Activated CD4-positive, alpha-beta T cell treated with anti-CD3 and anti-CD28 coated beads, Interleukin-2, Interleukin-4, amounts not matched to agents 100 ng/mL and 50 ng/mL, durations not matched to agents 16 hours and 8 hours (primary cell): ENCODE results near the gene APPL1.

Experiments
- DNase-seq: peaks from one replicate; pipeline ENCODE4 v3.0.0-alpha.2; 2020; ENCODE audit warnings: low spot score

The APPL1 gene

DNA sequence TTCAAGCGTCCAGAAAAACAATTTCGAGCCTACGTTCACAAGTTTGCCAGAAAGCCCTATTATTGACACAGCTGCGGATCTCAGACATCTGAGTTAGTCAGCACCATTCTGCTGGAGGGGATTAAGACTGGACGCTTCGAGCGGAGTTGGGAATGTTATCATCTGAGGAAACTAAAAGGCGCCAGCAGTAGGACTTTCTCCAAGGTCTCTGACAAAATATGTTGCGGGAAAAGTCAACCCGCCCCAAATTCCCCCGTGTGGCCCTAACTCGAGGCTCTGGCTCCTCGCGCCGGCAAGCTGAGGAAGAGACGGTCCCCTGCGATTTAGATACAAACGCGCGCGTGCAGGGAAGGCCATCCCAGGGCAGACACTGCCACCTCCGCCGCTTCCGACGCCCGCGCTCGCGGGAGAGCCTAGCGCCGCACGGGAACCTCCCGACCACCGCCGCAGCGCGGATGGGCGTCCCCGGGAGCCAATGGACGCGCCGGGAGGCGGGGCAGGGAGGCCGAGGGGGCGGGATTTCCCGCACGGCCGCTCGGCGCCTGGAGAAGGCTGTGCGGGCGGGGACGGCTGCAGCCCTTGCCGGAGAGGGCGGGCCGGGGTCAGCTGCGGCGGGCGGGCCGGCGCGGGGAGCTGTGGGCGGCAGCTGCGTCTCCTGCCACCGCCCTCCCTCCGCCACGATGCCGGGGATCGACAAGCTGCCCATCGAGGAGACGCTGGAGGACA lies at the start of gene APPL1:
Gene APPL1 (plus strand): TSS at position 526 of the 726 bp plus-strand sequence. CDS start 155 bp downstream, at position 681.
- peak; percentile 92 for DNase-seq

DNA sequence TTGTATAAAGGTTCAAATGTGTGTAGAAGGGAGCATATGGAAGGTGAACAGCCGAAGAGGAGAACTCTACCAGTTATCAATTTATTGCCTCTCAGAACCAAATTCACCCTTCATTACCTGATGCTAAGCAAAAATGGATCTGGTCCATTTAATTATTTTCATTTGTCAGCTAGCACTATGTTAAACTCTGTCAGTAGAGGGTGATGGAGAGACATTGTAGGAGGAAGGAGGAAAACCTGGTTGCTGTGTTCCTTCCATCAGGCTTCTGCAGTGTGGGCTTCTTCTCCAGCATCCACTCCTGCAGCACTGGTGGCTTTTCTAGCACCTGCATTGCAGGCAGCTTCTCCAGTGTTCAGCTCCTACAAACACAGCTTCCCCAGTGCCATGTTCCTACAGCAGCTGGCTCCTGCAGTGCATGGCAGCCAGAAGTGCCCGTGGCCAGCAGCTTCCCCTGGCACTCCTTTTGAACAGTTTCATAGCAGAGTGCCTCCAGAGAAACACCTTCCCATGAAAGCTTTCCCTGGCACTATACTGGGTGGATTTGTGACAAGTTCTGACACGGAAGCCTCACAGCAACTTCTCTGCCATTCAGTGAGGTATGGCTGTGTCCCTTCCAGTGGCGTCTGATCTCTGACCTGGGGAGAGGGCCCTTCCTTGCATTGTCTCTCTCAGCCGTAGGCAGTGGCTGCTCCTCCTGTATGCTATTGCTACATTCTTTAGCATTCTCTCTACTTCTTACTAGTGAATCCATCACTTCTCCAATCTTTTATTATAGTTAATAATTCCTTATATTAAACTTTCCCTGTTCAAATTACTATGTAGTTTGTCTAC lies 47.7 kb upstream of the APPL1 start:
- DNase-seq = no peak

GRCh38 chr3:57184526-57184925 lies 43.0 kb upstream of the APPL1 start:
- no peak for DNase-seq

DNA sequence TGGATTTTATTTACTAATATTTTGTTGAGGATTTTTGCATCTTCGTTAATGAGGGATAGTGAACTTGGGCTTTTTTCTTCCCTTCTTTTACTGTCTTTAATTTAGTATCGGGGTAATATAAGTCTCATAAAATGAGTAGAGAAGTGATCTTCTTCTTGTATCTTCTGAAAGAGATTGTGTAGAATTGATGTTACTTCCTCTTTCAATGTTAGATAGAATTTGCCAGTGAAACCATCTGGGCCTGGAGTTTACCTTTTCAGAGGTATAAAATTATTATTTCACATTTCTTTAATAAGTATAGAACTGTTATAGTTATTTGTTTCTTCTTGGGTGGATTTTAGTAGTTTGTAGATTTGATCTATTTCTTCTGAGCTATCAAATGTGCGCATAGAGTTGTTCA lies 35.5 kb upstream of the APPL1 start:
- no peak for DNase-seq

GRCh38 chr3:57194641-57195040 lies 32.9 kb upstream of the APPL1 start:
- DNase-seq = no peak

GRCh38 chr3:57199895-57200297 lies 27.6 kb upstream of the APPL1 start, which contains the start of gene HESX1:
Gene HESX1 (minus strand): TSS chr3:57199978. CDS start chr3:57199918, 60 bp downstream.
- no peak for DNase-seq

DNA sequence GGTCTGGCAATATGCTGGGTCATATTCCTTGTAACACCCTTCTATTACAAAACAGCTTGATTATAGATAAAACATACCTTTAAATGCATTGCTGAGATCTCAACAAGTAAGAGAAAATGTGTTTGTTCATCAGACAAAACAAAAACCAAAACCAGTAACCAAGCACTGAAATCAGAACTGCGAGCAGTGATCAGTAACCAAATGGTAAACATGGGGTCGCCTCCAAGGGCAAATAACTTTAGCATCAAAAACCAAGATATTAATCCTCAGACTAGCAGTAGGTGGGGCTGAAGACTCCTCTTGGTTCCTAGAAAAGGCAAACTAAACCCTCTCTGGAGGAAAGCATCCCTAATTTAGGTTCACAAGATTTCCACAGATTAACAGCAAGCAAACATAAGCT lies 21.1 kb upstream of the APPL1 start:
- DNase-seq = no peak

DNA sequence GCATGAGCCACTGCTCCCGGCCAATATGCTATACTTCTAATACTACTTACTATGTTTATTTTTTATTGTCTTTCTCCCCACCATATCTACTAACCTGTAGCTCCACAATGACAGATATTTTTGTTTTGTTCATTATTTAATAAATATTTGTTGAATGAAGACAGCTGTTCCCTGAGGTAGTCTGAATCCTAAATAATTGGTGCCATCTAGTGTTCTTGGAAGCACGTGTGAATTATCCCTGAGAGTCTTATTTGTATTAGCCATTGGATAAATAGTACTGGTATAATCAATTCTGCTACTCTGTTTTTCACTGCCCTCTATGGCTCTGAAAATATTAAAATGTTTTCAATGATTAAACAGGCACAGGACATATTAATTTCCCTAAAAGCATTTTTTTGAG lies 5.6 kb upstream of the APPL1 start:
- DNase-seq = no peak

- no peak for DNase-seq
These were observed 2.7 kb upstream of the APPL1 start for GRCh38 chr3:57224856-57225255.

DNA sequence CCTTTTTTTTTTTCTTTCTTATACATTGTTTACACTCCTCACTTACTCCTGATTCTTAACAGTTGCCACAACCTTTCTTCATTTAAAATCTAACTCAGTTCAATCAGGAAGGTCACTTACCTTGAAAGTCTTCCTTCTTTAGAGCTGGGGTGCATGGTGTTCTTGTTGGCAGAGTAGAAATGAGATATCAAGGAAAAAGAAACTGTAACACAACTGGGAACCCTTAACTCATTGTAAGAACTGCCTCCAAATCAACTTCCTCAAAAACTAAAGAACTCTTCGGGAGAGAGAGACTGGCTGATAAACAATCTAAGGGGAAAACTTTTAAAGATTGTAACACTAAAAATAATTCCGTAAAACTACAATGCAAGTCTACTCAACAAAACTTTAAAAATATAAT lies 1.4 kb upstream of the APPL1 start:
- DNase-seq = no peak

- DNase-seq = peak; percentile 41
These were observed 612 bp downstream of the APPL1 start for GRCh38 chr3:57227930-57228751.

DNA sequence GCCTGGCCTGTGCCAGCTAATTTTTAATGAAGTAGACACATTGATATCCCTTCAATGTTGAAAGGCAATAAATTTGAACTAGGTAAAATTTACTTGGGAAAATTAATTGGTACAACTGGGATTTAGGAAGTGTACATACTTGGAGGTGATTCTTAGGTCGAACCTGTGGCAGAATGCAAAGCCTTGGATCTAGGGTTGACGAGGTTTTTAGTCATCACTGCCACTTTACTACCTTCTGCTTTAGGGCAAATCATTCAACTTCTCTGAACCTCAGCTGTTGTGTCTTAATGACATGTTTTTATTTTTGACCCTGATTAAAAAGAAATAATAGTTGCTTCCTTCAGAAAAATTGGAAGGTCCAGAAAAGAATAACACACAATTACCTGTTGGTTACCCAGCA lies 2.5 kb downstream of the APPL1 start:
- DNase-seq = no peak

DNA sequence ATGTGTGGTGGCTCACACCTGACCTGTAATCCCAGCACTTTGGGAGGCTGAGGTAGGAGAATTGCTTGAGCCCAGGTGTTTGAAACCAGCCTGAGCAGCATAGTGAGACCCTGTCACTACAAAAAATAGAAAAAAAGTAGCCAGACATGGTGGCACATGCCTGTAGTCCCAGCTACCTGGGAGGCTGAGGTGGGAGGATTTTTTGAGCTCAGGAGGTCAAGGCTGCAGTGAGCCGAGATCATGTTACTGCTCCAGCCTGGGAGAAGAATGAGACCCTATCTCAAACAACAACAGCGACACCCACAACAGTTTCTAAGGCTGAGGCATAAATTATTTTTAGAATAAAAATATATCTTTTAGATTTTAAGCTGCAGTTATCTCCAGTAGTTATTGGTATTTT lies 6.3 kb downstream of the APPL1 start:
- DNase-seq = no peak

GRCh38 chr3:57234613-57235575 lies 7.4 kb downstream of the APPL1 start:
- DNase-seq = no peak

DNA sequence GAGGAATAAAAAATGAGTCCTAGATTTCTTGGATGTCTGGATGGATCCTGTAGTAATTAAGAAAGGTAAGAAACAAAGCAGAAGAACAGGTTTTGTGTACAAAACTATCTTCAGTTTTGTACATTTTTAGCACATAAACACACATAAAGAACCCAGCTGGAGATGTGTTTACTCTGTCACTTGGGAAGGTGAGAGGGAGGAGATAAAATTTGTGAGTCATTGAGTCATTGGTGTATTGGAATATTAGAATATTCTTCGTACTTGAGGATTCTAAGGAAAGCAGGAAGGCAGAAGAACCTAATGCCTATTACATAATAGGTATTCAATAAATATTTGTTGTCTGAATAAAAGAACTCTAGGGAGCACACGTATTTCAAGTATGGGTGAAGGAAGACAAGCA lies 17.4 kb downstream of the APPL1 start:
- no peak for DNase-seq

DNA sequence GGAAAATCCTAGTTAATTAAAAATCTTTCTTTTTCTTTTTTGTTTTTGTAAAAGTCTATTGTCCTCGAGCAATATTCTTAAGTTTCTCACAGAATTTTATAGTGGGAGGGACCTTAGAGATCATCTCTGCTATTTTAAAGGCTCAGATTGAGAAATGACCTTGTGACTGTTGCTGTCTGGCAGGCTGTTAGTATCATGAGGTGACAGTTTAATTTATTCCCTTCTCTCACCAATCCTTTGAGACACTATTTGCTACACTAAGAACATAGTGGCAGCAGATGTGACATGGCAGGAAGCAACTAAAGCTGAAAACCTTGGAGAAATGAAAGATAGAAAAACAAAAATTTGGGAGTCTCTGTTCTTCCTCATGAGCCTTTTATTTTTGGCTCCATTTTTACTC lies 24.9 kb downstream of the APPL1 start:
- no peak for DNase-seq

DNA sequence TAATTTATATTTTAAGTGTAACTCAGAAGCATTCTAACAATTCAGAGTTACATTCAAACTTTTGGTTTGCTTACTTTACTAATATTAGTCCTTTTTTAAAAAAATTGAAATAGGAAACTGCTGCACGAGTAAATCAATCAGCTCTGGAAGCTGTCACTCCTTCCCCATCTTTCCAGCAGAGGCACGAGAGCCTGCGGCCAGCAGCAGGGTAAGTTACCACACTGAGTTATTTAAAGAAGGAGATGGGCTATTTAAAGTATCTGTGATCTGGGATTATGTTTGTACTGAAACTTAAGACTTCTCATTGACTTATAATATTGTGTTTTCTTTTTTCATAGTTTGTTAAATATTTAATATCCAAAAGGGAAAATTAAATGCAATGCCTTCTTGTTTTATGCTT lies 29.3 kb downstream of the APPL1 start:
- no peak for DNase-seq

- no peak for DNase-seq
These were observed 30.1 kb downstream of the APPL1 start for GRCh38 chr3:57257678-57258077.

- DNase-seq = no peak
These were observed 33.6 kb downstream of the APPL1 start for GRCh38 chr3:57261119-57261518.

- DNase-seq = no peak
These were observed 34.4 kb downstream of the APPL1 start for GRCh38 chr3:57261929-57262328.

- no peak for DNase-seq
These were observed 40.9 kb downstream of the APPL1 start for GRCh38 chr3:57268416-57268815.
